Panc1 (cell line): ENCODE data around the gene IQSEC2. TPM values are rescaled to one million over a fixed set of nuclear protein-coding genes. Genes with fewer than 3 reads are reported as not detected.

Experiments used
- ATAC-seq: fragments of 200-7000 bp; cut with Tn5 transposase; 2 replicates; pipeline ENCODE4 v1.9.1; 2020; ENCODE audit warnings: mild to moderate bottlenecking, moderate library complexity
- BruUV-seq: library from RNA; stranded (reverse); fragments of 400-500 nt; replicated peaks from 2 replicates; lab custom pipeline; 2021; lab: Mats Ljungman, UMichigan
- CTCF ChIA-PET: fragments of 300-600 bp; sonication (Branson Sonifier 250); formaldehyde crosslinking; loops from one replicate; lab custom pipeline; 2022; ENCODE audit warnings: antibody characterized with exemption; lab: Charles Lee
- POLR2A ChIA-PET: fragments of 300-600 bp; sonication (Branson Sonifier 250); formaldehyde crosslinking; loops from one replicate; lab custom pipeline; 2022; ENCODE audit warnings: antibody characterized with exemption; lab: Charles Lee
- DNase-seq: peaks from one replicate; pipeline ENCODE4 v3.0.0-alpha.2; 2010; ENCODE audit warnings: low read depth, low spot score
- H3K27ac ChIP-seq: 2 replicates; pipeline ENCODE4 v1.5.1; 2011; ENCODE audit warnings: mild to moderate bottlenecking, low read length, inconsistent platforms
- H3K27me3 ChIP-seq: fragments of 200-500 bp; sonication (Bioruptor generic); 2 replicates; pipeline ENCODE4 v1.6.0; 2014; ENCODE audit warnings: low read length, inconsistent platforms; ENCODE audit not compliant: control insufficient read depth, insufficient read depth
- H3K36me3 ChIP-seq: fragments of 200-500 bp; sonication (Bioruptor generic); 2 replicates; pipeline ENCODE4 v1.5.1; 2014; ENCODE audit warnings: inconsistent platforms, mild to moderate bottlenecking, low read length, moderate library complexity; ENCODE audit not compliant: control insufficient read depth, insufficient read depth
- H3K4me1 ChIP-seq: 2 replicates; pipeline ENCODE4 v1.5.1; 2011; ENCODE audit warnings: inconsistent platforms, mild to moderate bottlenecking, low read length, moderate library complexity; ENCODE audit not compliant: control insufficient read depth, insufficient read depth
- H3K4me3 ChIP-seq, 2 experiments: 2 replicates each; pipeline ENCODE4 v1.5.1; 2011 to 2012; ENCODE audit warnings: low read depth in 2 of 2, low read length in 2 of 2, mild to moderate bottlenecking in 2 of 2, inconsistent platforms in 1 of 2, moderate library complexity in 1 of 2
- H3K9me3 ChIP-seq: fragments of 200-500 bp; sonication (Bioruptor generic); 2 replicates; pipeline ENCODE4 v1.5.1; 2014; ENCODE audit warnings: low read depth, mild to moderate bottlenecking, inconsistent platforms, low read length, moderate library complexity; ENCODE audit not compliant: control insufficient read depth, insufficient read depth
- CTCF ChIP-seq: fragments of 450-650 bp; IDR thresholded peaks from 2 replicates; pipeline ENCODE4 v1.5.1; 2017; ENCODE audit warnings: mild to moderate bottlenecking
- POLR2AphosphoS5 ChIP-seq: IDR thresholded peaks from 2 replicates; pipeline ENCODE4 v1.6.1; 2012; ENCODE audit warnings: mild to moderate bottlenecking, low read depth, low read length, moderate library complexity
- REST ChIP-seq, 2 experiments: IDR thresholded peaks; 2 replicates each; pipeline ENCODE4 v1.6.1; 2011 to 2012; ENCODE audit warnings: low read depth in 2 of 2, control low read depth in 1 of 2, low read length in 1 of 2, mild to moderate bottlenecking in 1 of 2, moderate library complexity in 1 of 2; ENCODE audit not compliant: insufficient read depth in 1 of 2
- TCF7L2 ChIP-seq: IDR thresholded peaks from 2 replicates; pipeline ENCODE4 v1.6.1; 2011; ENCODE audit warnings: mild to moderate bottlenecking, low read depth, low read length, inconsistent platforms
- in situ Hi-C: cut with HindIII; loops from 2 replicates; pipeline ENCODE4 v1.10.0; 2016; ENCODE audit warnings: low sequenced_read_pairs, low pct_unique_long_range_greater_than_20kb
- intact Hi-C: fragments of 100-400 bp; cut with micrococcal nuclease; formaldehyde crosslinking; loops from one replicate; pipeline ENCODE4 v1.10.0; 2022; ENCODE audit not compliant: unreplicated experiment
- total RNA-seq: library from RNA; stranded (reverse); gene quantifications from one replicate; pipeline ENCODE4 v1.2.1, GENCODE V29; 2021; ENCODE audit not compliant: unreplicated experiment

The IQSEC2 gene
- total RNA-seq, 1 experiment from 2014 or later = 38.8 TPM

GRCh38 chrX:53227224-53227765 is 54.1 kb downstream of the IQSEC2 start:
- in situ Hi-C loops = no loop called here
- ATAC-seq = no peak
- TF ChIP-seq POLR2AphosphoS5 = no peak
- no peak for TF ChIP-seq REST (IDR thresholded peaks at IDR 0.05; ENCODE audit: insufficient read depth in 1 of 2, low read depth in 2 of 2, low read length in 1 of 2)
- no peak for TF ChIP-seq TCF7L2
- TF ChIP-seq CTCF = no peak
- Histone ChIP-seq H3K27me3 (no peaks in the 10 kb centered on the region), H3K4me1 (peaks cover 6% of the 10 kb centered on the region; the same call in 1 of the 2 replicates), H3K27ac (no peak overlapping the region), H3K4me3 (no peak overlapping the region), H3K36me3 (no peaks in the 10 kb centered on the region; the same call in 1 of the 2 replicates), H3K9me3 (no peaks in the 10 kb centered on the region)
- ChIA-PET POLR2A (no interaction called here), CTCF (interaction anchor here (0.6 kb wide), 1 partner anchor 13 kb away, joined by 8 read pairs; no protein-coding TSS in a partner anchor)
- intact Hi-C loops = no loop called here
- BruUV-seq = no TSS peak
- DNase-seq = no peak

- ChIA-PET POLR2A (no interaction called here), CTCF (interaction anchor here (0.6 to 1.0 kb wide), 2 partner anchors 19 to 230 kb away, joined by 3 to 4 read pairs; no protein-coding TSS in a partner anchor)
- Histone ChIP-seq H3K9me3 (no peaks in the 10 kb centered on the region), H3K36me3 (no peaks in the 10 kb centered on the region; the same call in 1 of the 2 replicates), H3K27me3 (no peaks in the 10 kb centered on the region), H3K4me3 (peak within 1 kb of the TSS; percentile 86 to 96), H3K4me1 (peaks cover 7% of the 10 kb centered on the region; the same call in 1 of the 2 replicates), H3K27ac (peak within 1 kb of the TSS; percentile 98)
- BruUV-seq = no TSS peak
- peak; percentile 70 for TF ChIP-seq POLR2AphosphoS5
- peak; percentile 71 for TF ChIP-seq TCF7L2
- TF ChIP-seq CTCF = no peak
- DNase-seq (peak; percentile 60), ATAC-seq (peak; percentile 87)
- in situ Hi-C loops (no loop called here), intact Hi-C loops (no loop called here)
These were observed 56.3 kb downstream of the IQSEC2 start, which contains the start of gene KDM5C for GRCh38 chrX:53224860-53225797. Gene KDM5C, minus strand, starts transcription at chrX:53225207. Its CDS starts 318 bp downstream, at chrX:53224889.
